Sigmoid colon (tissue), 4 donors: Measurements from ENCODE around the gene MYBPC1.

Experiments
- CTCF ChIP-seq, 4 experiments: fragments of 450-650 bp in 3 of 4; fragments of 200-600 bp in 1 of 4; IDR thresholded peaks; one replicate each; pipeline ENCODE4 v1.5.1; 2016 to 2019; ENCODE audit warnings: antibody characterized with exemption in 4 of 4, mild to moderate bottlenecking in 3 of 4, moderate library complexity in 2 of 4
- POLR2A ChIP-seq, 2 donors: fragments of 450-650 bp; IDR thresholded peaks; one replicate each; pipeline ENCODE4 v1.6.1; 2016; ENCODE audit warnings: antibody characterized with exemption in 2 of 2, mild to moderate bottlenecking in 2 of 2, moderate library complexity in 2 of 2
- POLR2AphosphoS5 ChIP-seq, 4 donors: sonication (generic); formaldehyde crosslinking; IDR thresholded peaks; one replicate each; pipeline ENCODE4 v1.6.1; 2017; ENCODE audit warnings: antibody characterized with exemption in 4 of 4

DNA sequence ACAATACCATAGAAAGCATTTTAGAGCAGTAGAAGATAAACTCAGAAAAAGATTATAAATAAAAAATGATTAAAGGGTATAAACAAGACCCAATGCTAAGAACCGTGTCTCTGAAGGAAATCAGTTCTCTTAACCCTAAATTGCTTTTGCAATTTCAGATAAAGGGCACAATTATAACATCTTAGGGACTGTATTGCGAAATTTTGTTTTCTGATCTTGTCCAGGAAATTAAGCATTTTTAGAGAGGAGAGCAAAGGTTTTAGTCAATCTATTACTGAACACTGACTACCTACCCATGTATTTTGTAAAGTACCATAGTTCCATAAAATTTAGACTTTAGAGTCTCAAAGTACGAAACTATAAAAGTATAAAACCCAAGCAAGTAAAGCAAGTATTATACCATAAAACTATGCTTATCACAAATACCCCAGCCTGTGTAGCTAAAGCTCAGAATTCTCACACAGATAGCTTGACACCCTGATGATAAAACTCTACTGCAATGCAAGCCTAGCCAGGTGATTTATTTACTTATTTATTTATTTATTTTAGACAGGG is 95.8 kb downstream of the MYBPC1 start:
- TF ChIP-seq CTCF (IDR thresholded peaks at IDR 0.05) (no peak), POLR2AphosphoS5 (IDR thresholded peaks at IDR 0.05) (no peak), POLR2A (IDR thresholded peaks at IDR 0.05) (no peak)
